ENCODE results near the gene HOXB5.

HOXB5 gene

DNA sequence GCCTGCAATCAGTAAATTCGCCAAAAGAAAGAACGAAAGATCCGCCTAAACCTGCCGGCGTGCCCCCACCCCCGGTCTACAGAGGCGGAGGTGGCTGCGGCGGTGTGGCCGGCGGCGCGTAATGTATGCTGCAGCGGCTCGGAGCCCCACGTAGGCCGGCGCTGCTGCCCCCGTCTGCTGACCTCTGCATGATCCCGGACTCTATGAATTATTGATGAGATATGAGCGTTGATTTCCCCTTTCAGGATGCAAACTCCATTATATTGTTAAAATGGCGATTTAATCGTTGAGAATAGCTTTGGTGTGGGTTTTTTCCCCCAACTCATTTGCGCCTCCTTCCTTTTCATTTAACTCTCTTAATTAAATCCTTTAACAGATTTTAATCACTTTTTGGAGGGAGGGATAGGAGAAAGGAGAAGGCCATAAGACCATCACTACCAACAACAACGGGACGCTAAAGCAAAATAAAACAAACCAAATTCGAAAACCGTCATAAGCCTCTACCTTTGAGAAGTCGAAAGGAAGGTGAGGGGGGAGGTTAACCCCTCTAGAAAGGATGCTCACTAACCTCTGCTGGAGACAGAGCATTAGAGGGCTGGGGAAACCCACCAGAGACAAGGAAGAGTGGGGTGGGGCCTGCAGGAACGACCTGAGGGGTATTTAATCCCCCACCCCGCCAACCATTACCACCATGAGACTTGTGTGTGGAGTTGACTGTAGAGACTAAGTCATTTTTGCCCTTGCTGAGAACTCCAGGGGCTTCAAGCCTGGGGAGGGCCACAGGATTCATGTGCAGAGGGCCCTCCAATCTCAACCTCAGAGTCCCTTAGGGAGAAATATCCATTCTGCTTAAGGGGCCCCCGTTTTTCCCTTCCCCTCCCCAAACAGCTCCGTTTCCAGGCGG lies 7.0 kb downstream of the HOXB5 start:
- H3K4me1 ChIP-seq (ENCODE audit: insufficient read depth, low read length, poor library complexity, severe bottlenecking) = peaks cover 55% of the 10 kb centered on the region
- H3K36me3 ChIP-seq (ENCODE audit: insufficient read depth, low read length) = peaks cover 38% of the 10 kb centered on the region
- H3K79me2 ChIP-seq (ENCODE audit: insufficient read depth, low read length) = peaks cover 100% of the 10 kb centered on the region
- H2AFZ ChIP-seq (ENCODE audit: low read length) = no peak overlapping the region
- H3K9me2 ChIP-seq (replicated peaks; ENCODE audit: low read depth, low read length) = no peaks in the 10 kb centered on the region
- H3F3A ChIP-seq (ENCODE audit: low read depth) = no peaks in the 10 kb centered on the region
- peaks cover 96% of the 10 kb centered on the region for H4K20me1 ChIP-seq (ENCODE audit: insufficient read depth, low read length, poor library complexity, severe bottlenecking)
- TF ChIP-seq EZH2phosphoT487 (IDR thresholded peaks at IDR 0.05; ENCODE audit: borderline replicate concordance) = no peak
- H3K9me3 ChIP-seq (ENCODE audit: insufficient read depth, low read depth, low read length) = no peaks in the 10 kb centered on the region
- H3K9ac ChIP-seq (ENCODE audit: low read depth, low read length, poor library complexity, severe bottlenecking) = peak overlapping the region; percentile 100
- H3K4me3 ChIP-seq (ENCODE audit: low read length, poor library complexity, severe bottlenecking) = peak overlapping the region; percentile 89
- peak overlapping the region; percentile 98 for H3K4me2 ChIP-seq (ENCODE audit: low read depth, low read length, poor library complexity, severe bottlenecking)
- H3K27me3 ChIP-seq (ENCODE audit: insufficient read depth, low read length, poor library complexity, severe bottlenecking) = peaks cover 48% of the 10 kb centered on the region

DNA sequence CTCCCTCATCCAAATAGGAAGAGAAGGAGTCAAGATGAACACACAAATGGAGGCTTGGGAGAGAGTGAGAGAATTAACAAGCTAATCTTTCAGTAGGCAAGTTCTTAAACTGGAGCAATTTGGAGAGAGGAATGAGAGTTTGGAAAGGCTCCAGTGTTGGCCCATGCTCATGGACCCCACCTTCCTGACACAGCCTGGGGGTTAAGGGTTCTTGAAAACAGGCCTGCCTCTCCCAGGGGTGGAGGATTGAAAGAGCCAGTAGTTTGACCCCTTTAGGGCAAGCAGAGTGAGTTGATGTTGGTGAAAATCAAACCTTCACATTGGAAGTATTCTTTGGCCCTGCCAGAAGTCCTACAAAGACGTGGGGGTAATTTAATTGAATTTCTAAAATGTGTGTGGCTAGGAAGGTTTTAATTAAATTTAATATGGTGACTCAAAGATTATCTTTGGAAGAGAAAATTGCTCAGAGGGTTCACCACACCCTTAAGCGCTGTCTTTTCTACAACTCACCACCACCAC lies 9.3 kb downstream of the HOXB5 start:
- Histone ChIP-seq H3K4me1 (ENCODE audit: insufficient read depth, low read length, poor library complexity, severe bottlenecking) (peaks cover 55% of the 10 kb centered on the region), H4K20me1 (ENCODE audit: insufficient read depth, low read length, poor library complexity, severe bottlenecking) (peaks cover 98% of the 10 kb centered on the region), H3K9ac (ENCODE audit: low read depth, low read length, poor library complexity, severe bottlenecking) (peak overlapping the region; percentile 100), H3K4me3 (ENCODE audit: low read length, poor library complexity, severe bottlenecking) (peak overlapping the region; percentile 89), H3K79me2 (ENCODE audit: insufficient read depth, low read length) (peaks cover 100% of the 10 kb centered on the region), H3K27me3 (ENCODE audit: insufficient read depth, low read length, poor library complexity, severe bottlenecking) (peaks cover 43% of the 10 kb centered on the region), H2AFZ (ENCODE audit: low read length) (no peak overlapping the region), H3K9me2 (replicated peaks; ENCODE audit: low read depth, low read length) (no peaks in the 10 kb centered on the region), H3K9me3 (ENCODE audit: insufficient read depth, low read depth, low read length) (no peaks in the 10 kb centered on the region), H3F3A (ENCODE audit: low read depth) (peaks cover 9% of the 10 kb centered on the region; the same call in 1 of the 2 replicates), H3K4me2 (ENCODE audit: low read depth, low read length, poor library complexity, severe bottlenecking) (peak overlapping the region; percentile 98), H3K36me3 (ENCODE audit: insufficient read depth, low read length) (peaks cover 36% of the 10 kb centered on the region)
- no peak for TF ChIP-seq EZH2phosphoT487 (IDR thresholded peaks at IDR 0.05; ENCODE audit: borderline replicate concordance)
- TF ChIP-seq, protein P1, sequence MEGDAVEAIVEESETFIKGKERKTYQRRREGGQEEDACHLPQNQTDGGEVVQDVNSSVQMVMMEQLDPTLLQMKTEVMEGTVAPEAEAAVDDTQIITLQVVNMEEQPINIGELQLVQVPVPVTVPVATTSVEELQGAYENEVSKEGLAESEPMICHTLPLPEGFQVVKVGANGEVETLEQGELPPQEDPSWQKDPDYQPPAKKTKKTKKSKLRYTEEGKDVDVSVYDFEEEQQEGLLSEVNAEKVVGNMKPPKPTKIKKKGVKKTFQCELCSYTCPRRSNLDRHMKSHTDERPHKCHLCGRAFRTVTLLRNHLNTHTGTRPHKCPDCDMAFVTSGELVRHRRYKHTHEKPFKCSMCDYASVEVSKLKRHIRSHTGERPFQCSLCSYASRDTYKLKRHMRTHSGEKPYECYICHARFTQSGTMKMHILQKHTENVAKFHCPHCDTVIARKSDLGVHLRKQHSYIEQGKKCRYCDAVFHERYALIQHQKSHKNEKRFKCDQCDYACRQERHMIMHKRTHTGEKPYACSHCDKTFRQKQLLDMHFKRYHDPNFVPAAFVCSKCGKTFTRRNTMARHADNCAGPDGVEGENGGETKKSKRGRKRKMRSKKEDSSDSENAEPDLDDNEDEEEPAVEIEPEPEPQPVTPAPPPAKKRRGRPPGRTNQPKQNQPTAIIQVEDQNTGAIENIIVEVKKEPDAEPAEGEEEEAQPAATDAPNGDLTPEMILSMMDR (conservative IDR thresholded peaks at IDR 0.05; ENCODE audit: low read length) = no peak

DNA sequence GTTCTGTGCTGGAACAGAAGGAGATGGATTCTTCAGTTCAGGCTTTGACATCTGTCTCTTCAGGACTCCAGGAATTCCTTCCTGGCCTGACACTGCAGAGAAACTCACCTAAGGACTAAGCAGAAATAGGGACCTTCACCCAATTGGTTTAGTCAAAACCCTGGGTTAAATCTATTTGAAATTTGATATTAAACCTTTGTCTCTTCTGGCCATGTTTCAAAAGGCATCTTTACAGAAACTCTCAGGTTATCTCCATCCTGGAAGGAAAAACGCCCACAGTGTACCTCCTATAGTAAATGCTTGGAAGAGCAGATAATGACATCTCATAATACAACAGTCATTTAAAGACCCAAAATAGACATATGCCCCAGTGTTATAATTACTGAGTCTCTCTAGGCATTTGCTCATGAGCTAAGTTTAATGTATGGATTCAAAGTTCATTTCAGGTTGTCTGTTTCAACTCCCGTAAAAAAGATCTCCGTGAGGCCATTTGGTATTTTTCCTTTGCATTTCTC lies 9.8 kb downstream of the HOXB5 start:
- H2AFZ ChIP-seq (ENCODE audit: low read length) = no peak overlapping the region
- H3K4me2 ChIP-seq (ENCODE audit: low read depth, low read length, poor library complexity, severe bottlenecking) = peak overlapping the region; percentile 98
- peaks cover 55% of the 10 kb centered on the region for H3K4me1 ChIP-seq (ENCODE audit: insufficient read depth, low read length, poor library complexity, severe bottlenecking)
- peak overlapping the region; percentile 89 for H3K4me3 ChIP-seq (ENCODE audit: low read length, poor library complexity, severe bottlenecking)
- peaks cover 100% of the 10 kb centered on the region for H3K79me2 ChIP-seq (ENCODE audit: insufficient read depth, low read length)
- H3K9ac ChIP-seq (ENCODE audit: low read depth, low read length, poor library complexity, severe bottlenecking) = peak overlapping the region; percentile 100
- H3F3A ChIP-seq (ENCODE audit: low read depth) = peaks cover 9% of the 10 kb centered on the region; the same call in 1 of the 2 replicates
- H3K9me3 ChIP-seq (ENCODE audit: insufficient read depth, low read depth, low read length) = no peaks in the 10 kb centered on the region
- H3K27me3 ChIP-seq (ENCODE audit: insufficient read depth, low read length, poor library complexity, severe bottlenecking) = peaks cover 47% of the 10 kb centered on the region
- TF ChIP-seq, protein P1 (conservative IDR thresholded peaks at IDR 0.05; ENCODE audit: low read length) = no peak
- TF ChIP-seq EZH2phosphoT487 (IDR thresholded peaks at IDR 0.05; ENCODE audit: borderline replicate concordance) = no peak
- no peaks in the 10 kb centered on the region for H3K9me2 ChIP-seq (replicated peaks; ENCODE audit: low read depth, low read length)
- peaks cover 41% of the 10 kb centered on the region for H3K36me3 ChIP-seq (ENCODE audit: insufficient read depth, low read length)
- H4K20me1 ChIP-seq (ENCODE audit: insufficient read depth, low read length, poor library complexity, severe bottlenecking) = peaks cover 98% of the 10 kb centered on the region

Data from Loucy (cell line).